H1 (cell line): ENCODE results near the gene NSUN7. TPM values are rescaled to one million over a fixed set of nuclear protein-coding genes. Genes with fewer than 3 reads are reported as not detected.

Experiments used
- CTCF ChIA-PET: fragments of 300-600 bp; sonication (Branson Sonifier 250); formaldehyde crosslinking; loops from one replicate; lab custom pipeline; 2021; ENCODE audit not compliant: partially characterized antibody; lab: Charles Lee
- POLR2A ChIA-PET: fragments of 300-600 bp; sonication (Branson Sonifier 250); formaldehyde crosslinking; loops from one replicate; lab custom pipeline; 2021; ENCODE audit warnings: inconsistent platforms; ENCODE audit not compliant: partially characterized antibody; lab: Charles Lee
- DNase-seq, 2 experiments: peaks; one replicate each; pipeline versions ENCODE4 v3.0.0 to v3.0.0-alpha.2; 2010 to 2022; ENCODE audit warnings: low spot score in 2 of 2, low read depth in 1 of 2, mixed read lengths in 1 of 2
- FAIRE-seq: peaks from 2 replicates; lab custom pipeline; 2011; peaks lifted over from hg19 to GRCh38; lab: Jason Lieb, UNC
- H2AFZ ChIP-seq: 2 replicates; pipeline ENCODE4 v1.8.1; 2012; ENCODE audit warnings: low read length, inconsistent platforms
- H2AK5ac ChIP-seq: 2 replicates; pipeline ENCODE4 v1.6.1; 2013; ENCODE audit warnings: low read depth, low read length
- H2BK120ac ChIP-seq: replicated peaks from 2 replicates; pipeline ENCODE3; 2013; ENCODE audit warnings: low read depth, low read length, inconsistent platforms
- H2BK12ac ChIP-seq: 2 replicates; pipeline ENCODE4 v1.6.1; 2013; ENCODE audit warnings: low read depth, low read length
- H2BK15ac ChIP-seq: 2 replicates; pipeline ENCODE4 v1.6.1; 2013; ENCODE audit warnings: low read length
- H2BK20ac ChIP-seq: 2 replicates; pipeline ENCODE4 v1.6.1; 2013; ENCODE audit warnings: low read length
- H2BK5ac ChIP-seq: 2 replicates; pipeline ENCODE4 v1.6.1; 2013; ENCODE audit warnings: low read depth, low read length
- H3K14ac ChIP-seq: 2 replicates; pipeline ENCODE4 v1.6.1; 2013; ENCODE audit warnings: inconsistent platforms; ENCODE audit not compliant: insufficient read length
- H3K18ac ChIP-seq: 2 replicates; pipeline ENCODE4 v1.6.1; 2013; ENCODE audit warnings: low read length; ENCODE audit errors: extremely low read depth
- H3K23ac ChIP-seq: 2 replicates; pipeline ENCODE4 v1.6.1; 2013; ENCODE audit warnings: inconsistent platforms; ENCODE audit not compliant: insufficient read length
- H3K23me2 ChIP-seq: 2 replicates; pipeline ENCODE4 v1.6.1; 2013; ENCODE audit warnings: low read depth, low read length
- H3K27ac ChIP-seq: 2 replicates; pipeline ENCODE4 v1.6.1; 2011; ENCODE audit warnings: low read depth, low read length, inconsistent platforms
- H3K27me3 ChIP-seq, 4 experiments: replicated peaks in 1 of 4; 1 replicate in 1 of 4; 2 replicates in 3 of 4; pipeline versions ENCODE4 v1.6.1 to v1.8.1; 2011 to 2013; ENCODE audit warnings: low read length in 3 of 4, mild to moderate bottlenecking in 3 of 4, inconsistent platforms in 2 of 4, mixed read lengths in 2 of 4, moderate library complexity in 1 of 4; ENCODE audit not compliant: control insufficient read depth in 3 of 4, insufficient read depth in 3 of 4; ENCODE audit errors: extremely low read depth in 1 of 4
- H3K36me3 ChIP-seq, 4 experiments: 2 replicates each; pipeline versions ENCODE4 v1.6.1 to v1.8.1; 2011 to 2013; ENCODE audit warnings: mild to moderate bottlenecking in 4 of 4, low read length in 3 of 4, moderate library complexity in 2 of 4, control low read depth in 1 of 4, inconsistent platforms in 1 of 4; ENCODE audit not compliant: insufficient read depth in 4 of 4, control insufficient read depth in 2 of 4
- H3K4ac ChIP-seq: replicated peaks from 2 replicates; pipeline ENCODE3; 2013; ENCODE audit warnings: low read length, low read depth, mixed read lengths, inconsistent platforms; ENCODE audit not compliant: insufficient read length
- H3K4me1 ChIP-seq, 4 experiments: replicated peaks in 1 of 4; 1 replicate in 1 of 4; 2 replicates in 3 of 4; pipeline versions ENCODE4 v1.6.1 to v1.8.1; 2011 to 2013; ENCODE audit warnings: low read length in 3 of 4, inconsistent platforms in 2 of 4, mixed read lengths in 1 of 4; ENCODE audit not compliant: insufficient read depth in 4 of 4, control insufficient read depth in 3 of 4
- H3K4me2 ChIP-seq, 2 experiments: 2 replicates each; pipeline versions ENCODE4 v1.6.1 to v1.8.1; 2011 to 2013; ENCODE audit warnings: low read depth in 2 of 2, low read length in 2 of 2, control low read depth in 1 of 2, inconsistent platforms in 1 of 2, mild to moderate bottlenecking in 1 of 2; ENCODE audit not compliant: insufficient read depth in 1 of 2
- H3K4me3 ChIP-seq, 4 experiments: fragments of 200-600, 300-600 bp in 1 of 4; sonication (generic), shearing (Covaris generic), sonication (Bioruptor Twin) in 1 of 4; 2 replicates each; pipeline versions ENCODE4 v1.5.1 to v1.8.1; 2011 to 2016; ENCODE audit warnings: low read length in 4 of 4, low read depth in 3 of 4, control low read depth in 2 of 4, inconsistent platforms in 2 of 4, mild to moderate bottlenecking in 2 of 4, mixed read lengths in 1 of 4, moderate library complexity in 1 of 4; ENCODE audit not compliant: insufficient read depth in 2 of 4; ENCODE audit errors: extremely low read depth in 1 of 4
- H3K56ac ChIP-seq: replicated peaks from 2 replicates; pipeline ENCODE3; 2013; ENCODE audit warnings: low read depth, mild to moderate bottlenecking, mixed read lengths, low read length, inconsistent platforms; ENCODE audit not compliant: insufficient read length
- H3K79me1 ChIP-seq: 2 replicates; pipeline ENCODE4 v1.6.1; 2013; ENCODE audit warnings: low read depth, low read length, control low read depth
- H3K79me2 ChIP-seq, 2 experiments: 2 replicates each; pipeline versions ENCODE4 v1.6.1 to v1.8.1; 2012 to 2013; ENCODE audit warnings: low read length in 2 of 2, mild to moderate bottlenecking in 2 of 2, inconsistent platforms in 1 of 2; ENCODE audit not compliant: insufficient read depth in 2 of 2, control insufficient read depth in 1 of 2
- H3K9ac ChIP-seq, 4 experiments: replicated peaks in 1 of 4; 1 replicate in 1 of 4; 2 replicates in 3 of 4; pipeline versions ENCODE4 v1.6.1 to v1.8.1; 2011 to 2013; ENCODE audit warnings: low read depth in 3 of 4, low read length in 3 of 4, control low read depth in 2 of 4, mild to moderate bottlenecking in 2 of 4, moderate library complexity in 2 of 4, inconsistent platforms in 1 of 4; ENCODE audit errors: extremely low read depth in 1 of 4
- H3K9me3 ChIP-seq, 2 experiments: 2 replicates each; pipeline versions ENCODE4 v1.6.1 to v1.8.1; 2012 to 2013; ENCODE audit warnings: mild to moderate bottlenecking in 2 of 2, moderate library complexity in 2 of 2, control low read depth in 1 of 2, inconsistent platforms in 1 of 2, low read depth in 1 of 2, low read length in 1 of 2, mixed read lengths in 1 of 2; ENCODE audit not compliant: insufficient read depth in 2 of 2
- H4K20me1 ChIP-seq, 2 experiments: replicated peaks in 1 of 2; 2 replicates each; pipeline versions ENCODE3 to v1.8.1; 2011 to 2013; ENCODE audit warnings: inconsistent platforms in 2 of 2, low read length in 2 of 2, mild to moderate bottlenecking in 1 of 2; ENCODE audit not compliant: insufficient read depth in 2 of 2, control insufficient read depth in 1 of 2
- H4K5ac ChIP-seq: 2 replicates; pipeline ENCODE4 v1.6.1; 2013; ENCODE audit warnings: low read length, low read depth, mixed read lengths, inconsistent platforms; ENCODE audit not compliant: insufficient read length
- H4K8ac ChIP-seq: 2 replicates; pipeline ENCODE4 v1.8.0; 2013; ENCODE audit warnings: mild to moderate bottlenecking, moderate library complexity, low read length, inconsistent platforms; ENCODE audit not compliant: insufficient read depth; ENCODE audit errors: extremely low read depth
- H4K91ac ChIP-seq: replicated peaks from 2 replicates; pipeline ENCODE3; 2013; ENCODE audit warnings: low read length, mixed read lengths, inconsistent platforms; ENCODE audit not compliant: insufficient read length
- BCL11A ChIP-seq, 2 experiments: IDR thresholded peaks; one replicate each; pipeline ENCODE4 v1.6.1; 2011; ENCODE audit warnings: low read depth in 2 of 2, low read length in 2 of 2, mild to moderate bottlenecking in 2 of 2
- CBX5 ChIP-seq: fragments of 300-800, 300-1000 bp; sonication (generic); IDR thresholded peaks from 2 replicates; pipeline ENCODE4 v1.7.1; 2016; ENCODE audit warnings: antibody characterized with exemption, low read length, low read depth
- CBX8 ChIP-seq: fragments of 300-800, 300-1000 bp; sonication (generic); IDR thresholded peaks from 2 replicates; pipeline ENCODE4 v1.7.1; 2016; ENCODE audit warnings: low read depth, low read length, borderline replicate concordance
- GABPA ChIP-seq: IDR thresholded peaks from 2 replicates; pipeline ENCODE4 v1.6.1; 2011; ENCODE audit warnings: mild to moderate bottlenecking, low read length, moderate library complexity, borderline replicate concordance; ENCODE audit not compliant: insufficient read depth
- HDAC2 ChIP-seq, 2 experiments: fragments of 300-600 bp in 1 of 2; sonication (generic) in 1 of 2; IDR thresholded peaks; 2 replicates each; pipeline ENCODE4 v1.6.1; 2011 to 2012; ENCODE audit warnings: low read depth in 2 of 2, low read length in 2 of 2, mild to moderate bottlenecking in 2 of 2, moderate library complexity in 2 of 2, borderline replicate concordance in 1 of 2, inconsistent platforms in 1 of 2
- JUN ChIP-seq: IDR thresholded peaks from 2 replicates; pipeline ENCODE4 v1.6.1; 2011; ENCODE audit warnings: low read depth, mild to moderate bottlenecking, improper control_type of control experiment, low read length
- JUND ChIP-seq: IDR thresholded peaks from 2 replicates; pipeline ENCODE4 v1.6.1; 2011; ENCODE audit warnings: mild to moderate bottlenecking, improper control_type of control experiment, low read length
- RXRA ChIP-seq: IDR thresholded peaks from 2 replicates; pipeline ENCODE4 v1.6.1; 2011; ENCODE audit warnings: low read depth, mild to moderate bottlenecking, low read length, moderate library complexity; ENCODE audit not compliant: insufficient read depth
- SP2 ChIP-seq: IDR thresholded peaks from 2 replicates; pipeline ENCODE4 v1.6.1; 2012; ENCODE audit warnings: mild to moderate bottlenecking, low read length, inconsistent platforms
- SP4 ChIP-seq: IDR thresholded peaks from 2 replicates; pipeline ENCODE4 v1.6.1; 2012; ENCODE audit warnings: low read length, inconsistent platforms
- TEAD4 ChIP-seq: IDR thresholded peaks from 2 replicates; pipeline ENCODE4 v1.6.1; 2012; ENCODE audit warnings: low read depth, low read length, inconsistent platforms, mixed read lengths
- WGBS, 2 experiments: shearing (Covaris generic) in 1 of 2; methylation state at CpG; one replicate each; pipeline versions ENCODE4 v1.1.6 to v1.1.7; 2013 to 2015; ENCODE audit warnings: low lambda C conversion rate in 2 of 2, mixed read lengths in 2 of 2, inconsistent platforms in 1 of 2, low coverage in 1 of 2, missing lambda C conversion rate in 1 of 2; ENCODE audit not compliant: insufficient replicate concordance in 2 of 2, insufficient coverage in 1 of 2, insufficient read length in 1 of 2; ENCODE audit errors: extremely low coverage in 1 of 2, missing lambda C conversion rate in 1 of 2; 5-methylcytosine and 5-hydroxymethylcytosine counted together
- polyA plus RNA-seq, 7 experiments: library from polyadenylated mRNA; depleted of rRNA in 3 of 7; stranded (reverse) in 5 of 7; unstranded in 2 of 7; fragments of >200 nt in 5 of 7; fragments of 200-250 nt in 2 of 7; gene quantifications; 1 replicate in 5 of 7; 2 replicates in 1 of 7; 4 replicates in 1 of 7; pipeline versions ENCODE4 v1.2.1 to v1.2.3, GENCODE V29; 2011 to 2013; ENCODE audit warnings: missing spikeins in 2 of 7, mixed read lengths in 2 of 7
- total RNA-seq: library from RNA; stranded (reverse); fragmentation: NEBNext Ultra II Directional; extraction: Animal tissue kit (Norgen Biotek cat#: 25700); gene quantifications from 2 replicates; pipeline ENCODE4 v1.2.1, GENCODE V29; 2021

Gene NSUN7
- total and polyA plus RNA-seq, 2 of the 8 experiments (the other 6 are each of a cell fraction or from before 2014, with no cell fraction given), result 8.8 to 24.4 TPM

DNA sequence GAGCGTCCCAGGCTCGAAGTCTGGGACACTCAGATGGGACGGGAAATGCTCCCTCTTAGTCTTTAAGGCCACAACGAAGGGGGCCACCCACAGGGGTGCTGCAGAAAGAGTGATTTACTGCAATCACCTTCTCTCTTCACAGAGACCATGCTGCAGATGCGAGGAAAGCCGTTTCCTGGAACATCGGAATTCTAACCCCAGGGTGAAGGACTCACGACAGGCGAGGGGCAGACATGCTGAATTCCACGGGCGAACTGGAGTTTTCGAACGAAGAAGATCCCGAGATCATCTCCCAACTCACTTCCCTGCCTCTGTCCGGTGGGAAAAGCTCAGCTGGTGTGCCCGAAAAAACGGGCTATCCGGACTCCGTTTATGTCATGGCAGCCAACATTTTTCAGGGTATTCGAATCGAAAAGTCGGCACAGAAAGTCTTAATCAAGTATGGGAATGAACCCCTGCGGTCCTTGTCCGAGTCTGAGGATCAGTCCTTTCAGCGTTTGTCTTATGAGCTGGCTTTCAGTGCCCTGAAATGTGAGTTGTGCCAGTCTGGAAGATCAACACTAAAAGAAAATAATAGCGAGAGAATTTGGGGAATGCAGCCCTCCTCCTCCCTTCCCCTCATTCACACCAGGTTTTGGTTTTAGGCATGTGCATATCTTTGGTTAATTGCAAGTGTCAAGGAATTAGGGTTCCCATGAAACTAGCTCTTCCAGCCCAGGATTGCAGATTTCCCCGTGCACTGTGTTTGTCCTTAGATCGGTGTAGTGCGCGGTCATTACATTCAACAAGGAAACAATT lies 905 bp downstream of the NSUN7 start:
- Histone ChIP-seq H3K23me2 (peaks cover 10% of the 10 kb centered on the region), H3K56ac (peak overlapping the region; percentile 75), H3K79me2 (peaks cover 0 to 12% of the 10 kb centered on the region in 2 experiments; a peak in 2 of 4 replicates), H3K4me1 (peaks cover 0 to 4% (median 0%) of the 10 kb centered on the region in 4 experiments; a peak in 2 of 7 replicates), H4K91ac (peak overlapping the region; percentile 52), H3K79me1 (no peaks in the 10 kb centered on the region; the same call in 1 of the 2 replicates), H2AFZ (peak overlapping the region; percentile 9), H2BK5ac (peak overlapping the region; percentile 96), H2BK15ac (no peak overlapping the region), H2AK5ac (no peak overlapping the region; the same call in 1 of the 2 replicates), H3K4me2 (peak overlapping the region; percentile 88 to 90), H4K5ac (peak overlapping the region; percentile 58), H3K27ac (peak overlapping the region; percentile 78), H3K18ac (peak overlapping the region; percentile 4), H3K4ac (peak overlapping the region; percentile 75), H3K14ac (no peak overlapping the region), H4K20me1 (no peaks in the 10 kb centered on the region), H2BK120ac (peak overlapping the region; percentile 13), H3K36me3 (peaks cover 0 to 23% (median 6%) of the 10 kb centered on the region in 4 experiments; a peak in 2 of 8 replicates), H3K23ac (no peak overlapping the region), H3K9me3 (peaks cover 0 to 3% of the 10 kb centered on the region in 2 experiments; a peak in 2 of 4 replicates), H4K8ac (peak overlapping the region; percentile 96; the same call in 1 of the 2 replicates), H2BK12ac (peak overlapping the region; percentile 95), H2BK20ac (no peak overlapping the region), H3K9ac (peak overlapping the region; percentile 62 to 93 (median 88)), H3K27me3 (no peaks in the 10 kb centered on the region), H3K4me3 (peak overlapping the region; percentile 70 to 95 (median 90))
- FAIRE-seq, result peak; percentile 97
- peak; percentile 15 to 74 for DNase-seq
- CTCF ChIA-PET, result interaction anchor here (0.8 to 1.4 kb wide), 3 partner anchors 15 to 464 kb away, joined by 3 to 6 read pairs (median 3); partner anchors contain the start of gene APBB2
- POLR2A ChIA-PET, result interaction anchor here (0.5 to 2.1 kb wide), 20 partner anchors 9 to 695 kb away, joined by 3 to 10 read pairs (median 4); partner anchors contain the start of gene RBM47
- 2% methylated on average over 30 of the region's 30 CpGs; no CpG with 5 or more reads in 1 of the 2 experiments for WGBS, 2 experiments
- TF ChIP-seq BCL11A (IDR thresholded peaks at IDR 0.05; ENCODE audit: low read depth in 2 of 2, low read length in 2 of 2), result no peak
- no peak; a peak in 1 of 4 replicates for TF ChIP-seq HDAC2 (IDR thresholded peaks at IDR 0.05; ENCODE audit: borderline replicate concordance in 1 of 2, low read depth in 2 of 2, low read length in 2 of 2)
- TF ChIP-seq CBX8, result no peak
- 0 out of 2 replicates have a peak, but pooled peaks have one; percentile 43 for TF ChIP-seq SP4
- no peak for TF ChIP-seq CBX5
- TF ChIP-seq TEAD4, result peak; percentile 97
- no peak for TF ChIP-seq RXRA
- no peak for TF ChIP-seq SP2
- TF ChIP-seq JUN, result no peak
- TF ChIP-seq GABPA, result no peak
- TF ChIP-seq JUND, result no peak
